ENCODE data around the gene SEMA4C. TPM values are rescaled to one million over a fixed set of nuclear protein-coding genes. Genes with fewer than 3 reads are reported as not detected.

The SEMA4C gene
- polyA plus RNA-seq, 2 of the 4 experiments (the other 2 are of a cell fraction) = 11.0 to 14.4 TPM

DNA sequence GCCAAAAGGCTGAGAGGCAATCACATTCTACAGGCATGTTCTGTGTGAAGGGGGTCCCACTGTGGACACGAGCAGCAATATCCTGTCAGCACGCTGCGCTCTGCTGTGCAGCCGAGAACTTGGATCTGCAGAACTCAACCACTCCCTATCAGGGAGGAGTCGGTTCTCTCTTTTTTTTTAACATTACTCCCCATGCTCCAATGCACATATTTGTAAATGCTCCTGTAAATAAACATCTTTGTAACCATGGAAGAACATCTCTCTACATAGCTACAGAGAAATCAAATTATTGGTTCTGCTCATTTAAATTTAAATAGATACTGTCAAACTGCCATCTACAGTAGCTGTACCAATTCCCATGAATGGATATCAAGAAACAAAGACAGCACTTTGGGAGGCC lies 23.1 kb downstream of the SEMA4C start:
- Histone ChIP-seq H3K4me3 (no peak overlapping the region), H3K27ac (no peak overlapping the region), H3K9me3 (no peaks in the 10 kb centered on the region), H3K4me2 (no peak overlapping the region), H3K4me1 (no peaks in the 10 kb centered on the region)
- ATAC-seq (no peak), FAIRE-seq (no peak), DNase-seq (ENCODE audit: low read depth in 1 of 2, low spot score in 1 of 2) (no peak)
- ChIA-PET CTCF (interaction anchor here (3.7 kb wide), 1 partner anchor 11 kb away, joined by 25 read pairs; the partner anchor contains the start of gene ANKRD39), POLR2A (no interaction called here)
- WGBS (ENCODE audit: missing lambda C conversion rate) = 92% methylated on average over 5 of the region's 5 CpGs
- TF ChIP-seq CHD2 (IDR thresholded peaks at IDR 0.05; ENCODE audit: low read length, partially characterized antibody) (no peak), EP300 (IDR thresholded peaks at IDR 0.05) (no peak), BHLHE40 (IDR thresholded peaks at IDR 0.05; ENCODE audit: low read depth, low read length) (no peak), NPAS2 (CRISPR knock-in tag; IDR thresholded peaks at IDR 0.05; ENCODE audit: borderline replicate concordance) (no peak), POLR2AphosphoS2 (conservative IDR thresholded peaks at IDR 0.05; ENCODE audit: low read length) (no peak), JUNB (IDR thresholded peaks at IDR 0.05) (no peak), KDM5A (IDR thresholded peaks at IDR 0.05) (no peak), CBX8 (IDR thresholded peaks at IDR 0.05) (no peak), PHF8 (IDR thresholded peaks at IDR 0.05; ENCODE audit: borderline replicate concordance, low read depth) (no peak), KDM1A (IDR thresholded peaks at IDR 0.05; ENCODE audit: low read depth) (no peak), MYC (IDR thresholded peaks at IDR 0.05; ENCODE audit: borderline replicate concordance, low read length) (no peak), FOXS1 (CRISPR knock-in tag; IDR thresholded peaks at IDR 0.05) (no peak)
- TF ChIP-seq, protein P1, sequence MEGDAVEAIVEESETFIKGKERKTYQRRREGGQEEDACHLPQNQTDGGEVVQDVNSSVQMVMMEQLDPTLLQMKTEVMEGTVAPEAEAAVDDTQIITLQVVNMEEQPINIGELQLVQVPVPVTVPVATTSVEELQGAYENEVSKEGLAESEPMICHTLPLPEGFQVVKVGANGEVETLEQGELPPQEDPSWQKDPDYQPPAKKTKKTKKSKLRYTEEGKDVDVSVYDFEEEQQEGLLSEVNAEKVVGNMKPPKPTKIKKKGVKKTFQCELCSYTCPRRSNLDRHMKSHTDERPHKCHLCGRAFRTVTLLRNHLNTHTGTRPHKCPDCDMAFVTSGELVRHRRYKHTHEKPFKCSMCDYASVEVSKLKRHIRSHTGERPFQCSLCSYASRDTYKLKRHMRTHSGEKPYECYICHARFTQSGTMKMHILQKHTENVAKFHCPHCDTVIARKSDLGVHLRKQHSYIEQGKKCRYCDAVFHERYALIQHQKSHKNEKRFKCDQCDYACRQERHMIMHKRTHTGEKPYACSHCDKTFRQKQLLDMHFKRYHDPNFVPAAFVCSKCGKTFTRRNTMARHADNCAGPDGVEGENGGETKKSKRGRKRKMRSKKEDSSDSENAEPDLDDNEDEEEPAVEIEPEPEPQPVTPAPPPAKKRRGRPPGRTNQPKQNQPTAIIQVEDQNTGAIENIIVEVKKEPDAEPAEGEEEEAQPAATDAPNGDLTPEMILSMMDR (IDR thresholded peaks at IDR 0.05) = no peak

DNA sequence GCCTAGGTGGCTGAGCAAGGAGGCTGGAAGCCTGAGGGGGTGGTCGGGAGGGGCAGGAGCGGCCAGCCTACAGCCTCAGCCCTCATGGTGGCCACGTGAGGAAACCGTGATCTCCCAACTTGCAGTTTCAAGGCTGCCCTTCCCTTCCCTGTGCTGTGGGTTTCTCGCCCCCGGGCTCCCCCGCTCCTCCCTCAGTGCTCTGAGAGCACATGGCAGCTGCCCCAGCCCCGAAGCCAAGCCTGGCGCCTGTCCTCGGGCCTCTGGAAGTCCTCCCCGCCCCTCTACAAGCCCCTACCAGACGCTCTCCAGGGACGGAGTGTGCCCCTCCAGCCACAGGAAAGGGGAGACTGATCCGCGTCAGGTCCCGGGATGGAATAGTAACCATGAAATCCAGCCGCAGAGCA lies 25.5 kb downstream of the SEMA4C start:
- TF ChIP-seq, protein P2, sequence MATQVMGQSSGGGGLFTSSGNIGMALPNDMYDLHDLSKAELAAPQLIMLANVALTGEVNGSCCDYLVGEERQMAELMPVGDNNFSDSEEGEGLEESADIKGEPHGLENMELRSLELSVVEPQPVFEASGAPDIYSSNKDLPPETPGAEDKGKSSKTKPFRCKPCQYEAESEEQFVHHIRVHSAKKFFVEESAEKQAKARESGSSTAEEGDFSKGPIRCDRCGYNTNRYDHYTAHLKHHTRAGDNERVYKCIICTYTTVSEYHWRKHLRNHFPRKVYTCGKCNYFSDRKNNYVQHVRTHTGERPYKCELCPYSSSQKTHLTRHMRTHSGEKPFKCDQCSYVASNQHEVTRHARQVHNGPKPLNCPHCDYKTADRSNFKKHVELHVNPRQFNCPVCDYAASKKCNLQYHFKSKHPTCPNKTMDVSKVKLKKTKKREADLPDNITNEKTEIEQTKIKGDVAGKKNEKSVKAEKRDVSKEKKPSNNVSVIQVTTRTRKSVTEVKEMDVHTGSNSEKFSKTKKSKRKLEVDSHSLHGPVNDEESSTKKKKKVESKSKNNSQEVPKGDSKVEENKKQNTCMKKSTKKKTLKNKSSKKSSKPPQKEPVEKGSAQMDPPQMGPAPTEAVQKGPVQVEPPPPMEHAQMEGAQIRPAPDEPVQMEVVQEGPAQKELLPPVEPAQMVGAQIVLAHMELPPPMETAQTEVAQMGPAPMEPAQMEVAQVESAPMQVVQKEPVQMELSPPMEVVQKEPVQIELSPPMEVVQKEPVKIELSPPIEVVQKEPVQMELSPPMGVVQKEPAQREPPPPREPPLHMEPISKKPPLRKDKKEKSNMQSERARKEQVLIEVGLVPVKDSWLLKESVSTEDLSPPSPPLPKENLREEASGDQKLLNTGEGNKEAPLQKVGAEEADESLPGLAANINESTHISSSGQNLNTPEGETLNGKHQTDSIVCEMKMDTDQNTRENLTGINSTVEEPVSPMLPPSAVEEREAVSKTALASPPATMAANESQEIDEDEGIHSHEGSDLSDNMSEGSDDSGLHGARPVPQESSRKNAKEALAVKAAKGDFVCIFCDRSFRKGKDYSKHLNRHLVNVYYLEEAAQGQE (IDR thresholded peaks at IDR 0.05) = no peak
- TF ChIP-seq MYC (IDR thresholded peaks at IDR 0.05; ENCODE audit: borderline replicate concordance, low read length) (no peak), HOXA7 (CRISPR knock-in tag; IDR thresholded peaks at IDR 0.05) (no peak), CBX8 (IDR thresholded peaks at IDR 0.05) (no peak), EHMT2 (IDR thresholded peaks at IDR 0.05; ENCODE audit: low read depth) (no peak), ESRRA (IDR thresholded peaks at IDR 0.05; ENCODE audit: borderline replicate concordance, low read length) (no peak)
- CTCF ChIA-PET = interaction anchor here (0.9 to 1.7 kb wide), 3 partner anchors 14 to 106 kb away, joined by 3 to 7 read pairs (median 4); partner anchors contain the start of gene ANKRD39
- Histone ChIP-seq H3K4me1 (no peaks in the 10 kb centered on the region), H3K4me3 (no peak overlapping the region), H3K9me3 (no peaks in the 10 kb centered on the region), H3K27ac (no peak overlapping the region), H3K4me2 (no peak overlapping the region)
- FAIRE-seq (no peak), DNase-seq (ENCODE audit: low read depth in 1 of 2, low spot score in 1 of 2) (no peak), ATAC-seq (no peak)
- WGBS (ENCODE audit: missing lambda C conversion rate) = 97% methylated on average over 11 of the region's 17 CpGs
- POLR2A ChIA-PET = no interaction called here

DNA sequence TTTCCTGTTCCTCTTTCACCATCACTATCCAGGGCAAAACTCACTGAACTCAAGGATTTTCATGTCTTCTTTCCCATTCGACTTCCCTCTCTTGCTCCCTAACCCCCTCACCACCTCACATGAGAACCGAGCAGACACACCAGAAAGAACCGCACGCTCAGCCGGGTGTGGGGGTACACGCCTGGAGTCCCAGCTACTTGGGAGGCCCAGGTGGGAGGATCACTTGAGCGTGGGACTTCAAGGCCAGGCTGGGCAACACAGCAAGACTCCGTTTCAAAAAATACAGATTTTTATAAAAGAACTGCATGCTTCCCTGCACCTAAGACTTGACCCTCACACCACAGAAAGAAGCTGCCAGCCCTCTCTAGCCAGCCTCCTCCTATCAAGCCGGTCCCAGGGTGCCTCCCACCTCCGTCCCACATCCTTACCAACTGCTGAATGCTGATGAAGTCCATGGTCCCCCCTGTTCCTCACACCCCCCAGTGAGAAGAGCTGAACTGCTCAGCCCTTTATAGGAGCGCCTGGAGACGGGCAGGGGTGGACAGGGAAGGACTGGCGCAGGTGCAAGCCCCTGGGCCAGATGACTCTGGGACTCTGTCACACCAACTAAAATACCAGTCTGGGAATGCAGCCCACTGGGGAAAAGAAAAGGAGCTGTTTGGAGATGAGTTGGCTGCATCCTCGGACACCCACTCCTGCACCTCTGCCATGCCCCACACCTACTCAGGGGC lies 26.2 kb downstream of the SEMA4C start, which contains the start of gene ANKRD23:
TSS of gene ANKRD23 (minus strand) at position 484 of the 731 bp plus-strand sequence. CDS start at position 455, 29 bp downstream.
- FAIRE-seq (no peak), ATAC-seq (0 out of 6 replicates have a peak, but pooled peaks of 1 of the 2 experiments have one; percentile 15), DNase-seq (ENCODE audit: low read depth in 1 of 2, low spot score in 1 of 2) (no peak)
- Histone ChIP-seq H3K27ac (no peak within 1 kb of the TSS), H3K9me3 (no peaks in the 10 kb centered on the region), H3K4me1 (no peaks in the 10 kb centered on the region), H3K4me3 (no peak within 1 kb of the TSS), H3K4me2 (no peak within 1 kb of the TSS)
- ChIA-PET POLR2A (no interaction called here), CTCF (interaction anchor here (1.2 to 1.9 kb wide), 5 partner anchors 9 to 26 kb away, joined by 3 to 7 read pairs (median 5); partner anchors contain the start of genes ANKRD39 and SEMA4C)
- 94% methylated on average over 14 of the region's 14 CpGs for WGBS (ENCODE audit: missing lambda C conversion rate)
- TF ChIP-seq, protein P3, sequence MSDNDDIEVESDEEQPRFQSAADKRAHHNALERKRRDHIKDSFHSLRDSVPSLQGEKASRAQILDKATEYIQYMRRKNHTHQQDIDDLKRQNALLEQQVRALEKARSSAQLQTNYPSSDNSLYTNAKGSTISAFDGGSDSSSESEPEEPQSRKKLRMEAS (IDR thresholded peaks at IDR 0.05) = no peak
- TF ChIP-seq, protein P2 (IDR thresholded peaks at IDR 0.05) = no peak
- TF ChIP-seq HOXA7 (CRISPR knock-in tag; IDR thresholded peaks at IDR 0.05) (no peak), FOSL2 (IDR thresholded peaks at IDR 0.05) (no peak), FOSL2 (CRISPR knock-in tag; IDR thresholded peaks at IDR 0.05) (no peak), ESRRA (IDR thresholded peaks at IDR 0.05; ENCODE audit: borderline replicate concordance, low read length) (no peak)
- TF ChIP-seq, protein P4, sequence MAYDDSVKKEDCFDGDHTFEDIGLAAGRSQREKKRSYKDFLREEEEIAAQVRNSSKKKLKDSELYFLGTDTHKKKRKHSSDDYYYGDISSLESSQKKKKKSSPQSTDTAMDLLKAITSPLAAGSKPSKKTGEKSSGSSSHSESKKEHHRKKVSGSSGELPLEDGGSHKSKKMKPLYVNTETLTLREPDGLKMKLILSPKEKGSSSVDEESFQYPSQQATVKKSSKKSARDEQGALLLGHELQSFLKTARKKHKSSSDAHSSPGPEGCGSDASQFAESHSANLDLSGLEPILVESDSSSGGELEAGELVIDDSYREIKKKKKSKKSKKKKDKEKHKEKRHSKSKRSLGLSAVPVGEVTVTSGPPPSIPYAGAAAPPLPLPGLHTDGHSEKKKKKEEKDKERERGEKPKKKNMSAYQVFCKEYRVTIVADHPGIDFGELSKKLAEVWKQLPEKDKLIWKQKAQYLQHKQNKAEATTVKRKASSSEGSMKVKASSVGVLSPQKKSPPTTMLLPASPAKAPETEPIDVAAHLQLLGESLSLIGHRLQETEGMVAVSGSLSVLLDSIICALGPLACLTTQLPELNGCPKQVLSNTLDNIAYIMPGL (CRISPR knock-in tag; IDR thresholded peaks at IDR 0.05; ENCODE audit: borderline replicate concordance) = no peak
